Measurements from ENCODE around the gene RPSA.
A peak's percentile ranks its signal among the peaks of the same experiment; 100 is the strongest.
"Not testable (repeated sequence)": the region's sequence is repeated elsewhere in the genome, so short reads cannot be mapped to it uniquely, and the experiment has no call there.

RPSA gene

DNA sequence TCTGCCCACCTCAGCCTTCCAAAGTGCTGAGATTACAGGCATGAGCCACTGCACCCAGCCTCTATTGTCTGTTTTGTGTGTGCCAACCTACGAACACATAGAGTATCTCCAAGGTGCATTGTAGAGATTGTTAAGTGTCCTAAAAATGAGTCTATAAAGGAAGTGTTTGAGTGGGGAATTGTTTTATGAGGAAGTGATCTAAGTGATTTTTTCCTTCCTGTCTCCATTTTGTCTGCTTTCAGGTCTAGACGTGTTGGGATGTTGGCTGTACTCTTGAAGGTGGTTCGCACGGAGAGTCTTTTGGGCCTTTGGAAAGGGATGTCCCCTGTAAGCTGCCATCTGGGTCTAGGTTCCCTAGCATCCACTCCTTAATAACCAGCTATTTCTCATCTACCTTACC is 16.3 kb upstream of the RPSA start:
- DNase-seq: no peak

DNA sequence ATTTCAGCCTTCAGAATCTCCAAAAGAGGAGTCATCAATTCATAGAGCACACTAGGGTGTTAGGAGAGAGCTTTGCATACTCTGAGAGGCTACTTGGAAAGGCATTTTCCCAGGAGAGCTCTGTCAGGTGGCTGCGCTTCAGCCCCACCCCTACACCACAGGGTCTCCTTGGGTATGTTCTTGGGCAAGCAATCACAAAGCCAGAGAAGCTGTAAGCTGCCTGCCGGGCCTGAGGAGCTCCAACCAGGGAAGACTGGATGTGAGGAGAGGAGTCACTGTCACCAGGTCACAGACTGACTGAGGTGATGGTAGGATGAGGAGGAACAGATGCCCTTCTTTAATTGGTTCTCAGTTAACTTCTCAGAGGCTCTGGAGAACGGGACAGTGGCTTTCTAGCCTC is 9.8 kb upstream of the RPSA start:
- DNase-seq: no peak

DNA sequence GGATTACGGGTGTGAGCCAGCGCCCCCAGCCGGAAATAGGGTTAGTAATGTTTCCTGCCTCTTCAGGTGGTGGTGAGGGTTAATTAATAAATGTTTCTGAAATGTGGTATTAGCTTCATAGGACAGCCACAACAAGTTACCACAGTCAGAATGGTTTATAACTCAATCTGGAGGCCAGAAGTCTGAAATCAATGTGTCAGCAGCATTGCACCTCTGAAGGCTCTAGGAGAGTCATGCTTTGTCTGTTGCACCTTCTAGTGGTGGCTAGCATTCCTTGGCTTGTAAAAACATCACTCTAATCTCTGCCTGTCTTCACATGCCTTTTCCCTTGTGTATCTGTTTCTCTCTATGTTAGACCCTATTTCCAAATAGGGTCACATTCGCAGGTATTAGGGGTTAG is 7.8 kb upstream of the RPSA start:
- peak; percentile 15 for DNase-seq

DNA sequence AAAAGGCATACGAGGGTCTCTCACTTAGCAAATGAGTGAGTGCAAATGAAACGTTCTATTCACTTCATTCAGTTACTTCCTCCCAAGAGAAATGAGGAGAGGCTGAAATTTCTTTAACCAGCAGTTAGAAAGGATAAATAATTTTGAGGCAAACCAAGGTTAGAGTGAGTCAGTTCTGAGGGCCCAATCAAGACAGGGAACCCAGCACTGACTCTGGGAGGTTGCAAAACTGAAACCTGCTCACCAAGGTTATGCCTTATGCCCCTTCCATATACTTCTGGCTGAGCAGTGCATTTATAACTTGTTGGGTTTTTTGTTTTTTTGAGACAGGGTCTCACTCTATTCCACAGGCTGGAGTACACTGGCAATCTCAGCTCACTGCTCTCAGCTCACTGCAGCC is 4.5 kb upstream of the RPSA start:
- DNase-seq: no peak

DNA sequence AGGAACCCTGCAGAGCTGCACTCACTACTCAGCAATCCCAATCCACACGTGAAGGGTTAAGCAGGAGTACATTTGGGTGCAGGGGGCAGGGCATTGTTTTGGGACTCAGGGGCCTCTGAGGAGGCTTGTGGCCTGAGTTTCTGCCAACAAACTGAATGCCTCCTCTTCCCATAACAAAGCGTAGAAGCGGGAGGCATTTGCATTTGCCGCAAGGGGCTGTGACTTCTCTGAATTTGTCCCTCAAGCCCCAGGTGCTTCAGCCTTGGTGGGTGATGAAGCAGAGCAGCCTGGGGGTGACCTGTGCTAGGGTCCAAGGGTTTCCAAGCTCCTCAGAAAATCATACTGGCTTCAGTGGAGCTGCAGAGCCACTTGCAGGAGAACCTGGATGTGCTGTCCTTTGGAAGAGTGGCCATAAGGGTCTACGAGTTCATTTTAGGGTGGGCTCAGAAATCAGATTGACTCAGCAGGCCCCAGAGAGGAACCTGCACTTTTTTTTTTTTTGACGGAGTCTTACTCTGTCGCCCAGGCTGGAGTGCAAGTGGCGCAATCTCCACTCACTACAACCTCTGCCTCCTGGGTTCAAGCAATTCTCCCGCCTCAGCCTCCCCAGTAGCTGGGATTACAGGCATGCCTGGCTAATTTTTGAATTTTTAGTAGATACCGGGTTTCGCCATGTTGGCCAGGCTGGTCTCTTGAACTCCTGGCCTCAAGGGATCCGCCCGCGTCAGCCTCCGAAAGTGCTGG is 1.4 kb upstream of the RPSA start:
- DNase-seq: no peak

DNA sequence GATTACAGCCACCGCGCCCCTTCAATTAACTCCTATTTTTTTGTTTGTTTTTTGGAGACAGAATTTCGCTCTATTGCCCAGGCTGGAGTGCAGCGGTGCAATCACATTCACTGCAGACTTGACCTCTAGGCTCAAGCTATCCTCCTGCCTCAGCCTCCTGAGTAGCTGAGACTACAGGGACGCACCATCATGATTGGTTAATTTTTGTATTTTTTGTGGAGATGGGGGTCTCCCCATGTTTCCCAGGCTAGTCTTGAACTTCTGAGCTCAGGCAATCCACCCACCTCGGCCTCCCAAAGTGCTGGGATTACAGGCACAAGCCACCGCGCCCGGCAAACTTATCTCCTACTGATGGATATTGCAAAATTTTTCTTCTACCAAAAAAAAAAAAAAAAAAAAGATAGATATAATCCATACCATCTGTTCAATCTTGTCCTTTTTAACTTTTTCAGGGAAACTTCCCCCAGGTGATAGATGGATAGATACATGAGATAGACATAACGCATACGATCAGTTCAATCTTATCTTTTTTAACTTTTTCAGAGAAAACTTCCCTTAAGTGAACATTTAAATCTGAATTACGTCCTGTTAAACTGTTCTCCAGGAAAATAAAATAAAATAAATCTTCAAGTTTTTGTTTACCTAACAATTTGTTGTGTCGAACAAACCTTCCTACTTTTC is 693 bp upstream of the RPSA start:
- no peak for DNase-seq

DNA sequence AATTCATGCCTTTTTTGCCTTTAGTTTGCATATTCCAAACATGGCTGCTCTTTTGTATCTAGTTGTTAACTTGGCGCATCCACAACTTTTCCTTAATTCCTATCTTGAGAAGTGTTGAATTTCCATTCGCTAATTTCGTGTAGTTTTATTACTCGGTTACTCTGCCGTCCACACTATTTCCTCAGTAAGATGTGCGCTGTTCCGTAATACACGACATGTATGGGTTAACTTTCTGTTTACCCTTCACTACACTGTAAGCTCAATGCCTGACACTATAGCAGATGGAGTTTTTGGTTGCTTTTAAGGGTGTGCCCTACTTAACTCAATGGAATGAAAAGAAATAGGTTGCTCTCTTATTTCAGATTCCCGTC is 724 bp downstream of the RPSA start:
- no peak for DNase-seq

DNA sequence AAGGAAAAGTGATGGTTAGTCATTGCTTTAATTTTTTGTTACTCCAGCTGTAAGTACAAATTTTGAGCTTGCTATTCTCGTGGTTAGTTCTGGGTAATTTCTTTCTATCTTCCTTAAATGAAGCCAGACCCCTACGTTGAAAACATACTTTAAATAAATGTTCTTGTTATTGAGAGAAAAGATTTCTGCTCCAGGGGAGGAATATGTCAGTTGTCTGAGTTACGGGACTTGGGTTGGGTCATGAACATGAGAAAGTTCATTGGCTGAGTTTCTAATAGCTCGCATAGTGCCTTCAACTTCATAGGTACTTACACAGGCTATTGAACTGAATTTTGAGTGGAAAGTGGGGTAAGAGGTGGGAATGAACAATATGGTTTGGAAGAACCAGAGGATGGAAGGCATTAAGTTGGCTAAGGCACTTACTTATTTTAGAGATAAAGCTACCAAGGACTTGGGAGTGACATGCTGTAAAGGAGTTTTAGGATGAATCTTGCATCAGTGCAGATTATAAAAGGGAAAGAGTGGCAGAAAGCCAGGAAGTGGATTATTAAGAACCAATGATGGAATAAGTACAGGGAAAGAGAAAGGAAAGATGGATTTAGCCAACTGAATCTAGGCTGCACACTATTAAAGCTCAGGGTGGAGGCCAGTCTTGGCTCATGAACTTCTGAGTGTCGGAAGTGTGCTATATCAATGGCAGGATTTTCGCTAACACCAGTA is 1.4 kb downstream of the RPSA start:
- DNase-seq: no peak

DNA sequence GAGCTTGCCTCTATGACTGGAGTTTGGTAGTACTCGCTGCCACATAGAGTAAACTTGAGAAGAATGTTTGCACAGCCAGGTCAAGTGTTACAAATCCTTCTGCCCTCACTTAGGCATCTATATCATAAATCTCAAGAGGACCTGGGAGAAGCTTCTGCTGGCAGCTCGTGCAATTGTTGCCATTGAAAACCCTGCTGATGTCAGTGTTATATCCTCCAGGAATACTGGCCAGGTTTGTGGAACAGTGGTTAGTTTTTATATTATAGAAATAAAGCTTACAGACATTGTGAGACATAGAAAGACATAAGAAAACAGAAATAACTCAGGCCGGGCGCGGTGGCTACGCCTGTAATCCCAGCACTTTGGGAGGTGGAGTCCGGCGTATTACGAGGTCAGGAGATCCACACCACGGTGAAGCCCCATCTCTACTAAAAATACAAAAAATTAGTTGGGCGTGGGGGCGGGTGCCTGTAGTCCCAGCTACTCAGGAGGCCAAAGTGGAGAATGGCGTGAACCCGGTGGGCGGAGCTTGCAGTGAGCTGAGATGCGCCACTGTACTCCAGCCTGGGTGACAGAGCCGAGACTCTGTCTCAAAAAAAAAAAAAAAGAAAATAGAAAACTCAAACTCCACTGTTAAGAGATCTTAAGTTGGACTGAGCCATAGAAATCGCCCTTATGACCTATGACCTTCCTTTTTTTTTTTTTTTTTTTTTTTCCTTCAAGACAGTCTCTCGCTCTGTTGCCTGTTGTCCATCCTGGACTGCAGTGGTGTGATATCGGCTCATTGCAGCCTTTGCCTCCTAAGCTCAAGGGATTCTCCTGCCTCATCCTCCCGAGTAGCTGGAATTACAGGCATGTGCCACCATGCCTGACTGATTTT is 2.2 kb downstream of the RPSA start:
- DNase-seq: no peak

DNA sequence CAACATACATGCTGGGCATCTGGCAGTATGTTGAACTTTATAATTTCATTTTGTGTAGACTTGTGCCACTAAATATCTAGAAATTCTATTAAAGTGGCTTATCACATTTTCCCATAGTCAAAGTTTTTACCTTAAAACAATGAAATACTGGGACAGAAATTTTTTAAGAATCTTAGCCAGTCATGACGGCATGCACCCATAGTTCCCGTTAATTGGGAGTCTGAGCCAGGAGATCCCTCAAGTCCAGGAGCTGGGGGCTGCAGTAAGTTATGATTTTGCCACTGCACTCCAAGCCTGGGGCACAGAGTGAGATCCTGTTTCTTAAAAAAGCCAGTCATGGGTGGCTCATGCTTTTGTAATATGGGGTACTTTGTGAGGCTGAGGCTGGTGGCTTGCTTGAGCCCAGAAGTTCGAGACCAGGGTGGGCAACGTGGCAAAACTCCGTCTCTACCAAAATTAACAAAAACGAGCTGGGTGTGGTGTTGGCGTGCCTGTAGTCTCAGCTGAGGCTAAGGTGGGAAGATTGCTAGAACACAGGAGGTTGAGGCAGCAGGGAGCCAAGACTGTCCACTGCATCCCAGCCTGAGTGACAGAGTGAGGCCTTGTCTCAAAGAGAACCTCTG is 3.1 kb downstream of the RPSA start:
- no peak for DNase-seq

DNA sequence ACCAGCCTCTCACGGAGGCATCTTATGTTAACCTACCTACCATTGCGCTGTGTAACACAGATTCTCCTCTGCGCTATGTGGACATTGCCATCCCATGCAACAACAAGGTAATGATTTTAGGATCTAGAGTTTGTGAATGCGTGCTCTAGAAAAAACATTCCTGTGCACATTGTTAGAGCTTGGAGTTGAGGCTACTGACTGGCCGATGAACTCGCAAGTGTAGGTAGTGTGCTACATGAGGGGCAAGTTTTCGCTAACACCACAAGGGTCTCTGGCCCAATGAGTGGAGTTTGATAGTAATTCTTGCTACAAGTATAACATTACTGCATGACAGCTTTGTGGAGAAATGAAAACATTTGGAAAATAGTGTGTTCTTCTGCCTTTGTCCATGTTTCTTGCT is 4.4 kb downstream of the RPSA start:
- no peak for DNase-seq

DNA sequence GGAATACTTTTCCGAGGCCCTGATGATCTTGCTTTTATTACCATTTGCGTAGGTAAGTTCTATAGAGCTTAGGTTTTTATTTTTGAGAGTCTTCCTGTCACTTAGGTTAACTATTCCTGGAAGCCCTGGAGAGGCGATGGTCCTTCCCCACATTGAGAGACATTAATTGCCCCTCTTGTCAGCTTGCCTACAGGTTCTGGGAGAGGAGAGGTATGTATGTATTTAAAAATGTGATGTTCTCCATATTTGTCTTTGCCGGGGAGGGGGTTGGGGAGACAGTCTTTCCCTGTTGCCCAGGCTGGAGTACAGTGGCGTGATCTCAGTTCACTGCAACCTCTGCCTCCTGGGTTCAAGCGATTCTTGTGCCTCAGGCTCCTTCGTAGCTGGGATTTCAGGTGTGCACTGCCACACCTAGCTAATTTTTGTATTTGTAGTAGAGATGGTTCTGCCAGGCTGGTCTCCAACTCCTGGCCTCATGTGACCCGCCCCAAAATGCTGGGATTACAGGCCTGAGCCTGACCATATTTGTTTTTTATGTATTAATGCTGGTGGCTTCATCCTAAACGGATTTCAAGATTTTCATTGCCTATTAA is 6.2 kb downstream of the RPSA start:
- DNase-seq: no peak

DNA sequence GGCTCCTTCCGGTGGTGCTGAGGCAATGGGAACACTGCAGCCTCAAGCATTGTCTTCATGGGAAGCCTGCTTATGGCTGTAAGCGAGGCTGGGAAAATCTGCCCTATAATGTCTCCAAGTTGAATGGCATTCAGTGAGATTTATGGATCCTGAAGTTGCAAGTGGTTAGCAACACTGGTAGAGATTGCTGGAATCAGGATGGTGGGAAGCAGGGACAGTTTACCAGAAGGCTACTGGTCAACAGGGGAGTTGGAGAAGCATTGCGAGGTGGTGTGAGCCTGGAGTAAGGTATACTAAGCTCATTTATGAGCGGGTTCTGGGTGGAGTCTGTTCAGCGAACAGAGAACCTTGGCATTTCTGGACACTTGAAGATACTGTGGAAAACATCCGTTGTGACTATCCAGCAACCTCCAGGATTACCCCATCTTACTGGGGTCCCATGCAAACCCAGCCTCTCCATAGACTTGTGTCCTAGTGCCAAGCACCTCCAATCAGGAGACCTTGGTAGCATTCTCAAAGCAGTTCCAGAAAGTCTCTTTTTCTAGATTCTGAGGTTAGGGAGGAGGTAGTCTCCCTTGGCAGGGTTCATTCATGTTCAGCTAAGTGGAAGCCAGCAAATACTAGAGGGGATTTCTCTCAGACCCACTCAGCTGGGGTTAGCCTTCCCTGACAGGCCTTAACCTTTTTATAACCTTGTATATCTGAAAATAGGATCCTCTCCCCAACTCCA is 7.3 kb downstream of the RPSA start:
- no peak for DNase-seq

DNA sequence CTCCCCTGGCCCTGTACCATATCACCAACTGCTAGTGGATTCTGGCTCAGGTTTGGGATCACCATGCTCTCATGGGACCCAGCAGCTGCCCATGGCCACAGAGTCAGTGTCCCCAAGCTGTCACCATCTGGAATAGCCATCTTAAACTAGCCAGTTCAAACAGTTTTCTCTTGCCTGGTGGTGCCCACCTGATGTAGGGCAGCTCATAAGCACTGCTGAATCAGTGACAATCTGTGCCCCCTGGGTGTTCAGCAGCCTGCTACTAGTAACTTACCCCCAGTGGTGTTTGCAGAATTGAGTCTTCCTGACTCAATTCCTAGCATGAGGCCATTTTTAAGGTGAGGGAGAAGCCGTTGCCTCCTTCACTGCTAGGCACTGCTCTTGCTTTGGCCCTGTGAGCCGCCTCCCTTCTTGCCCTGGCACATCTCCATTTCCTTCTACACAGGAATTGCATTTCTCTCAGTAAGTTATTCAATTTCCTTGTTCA is 7.9 kb downstream of the RPSA start:
- DNase-seq: no peak

DNA sequence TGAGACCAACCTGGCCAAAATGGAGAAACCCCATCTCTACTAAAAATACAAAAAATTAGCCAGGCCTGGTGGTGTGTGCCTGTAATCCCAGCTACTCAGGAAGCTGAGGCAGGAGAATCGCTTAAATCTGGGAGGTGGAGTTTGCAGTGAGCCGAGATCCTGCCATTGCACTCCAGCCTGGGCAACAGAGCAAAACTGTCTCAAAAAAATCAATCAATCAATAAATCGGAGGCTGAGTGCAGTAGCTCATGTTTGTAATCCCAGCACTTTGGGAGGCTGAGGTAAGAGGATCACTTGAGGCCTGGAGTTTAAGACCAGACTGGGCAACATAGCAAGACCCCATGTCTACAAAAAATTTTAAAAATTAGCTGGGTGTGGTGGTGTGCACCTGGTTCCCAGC is 8.8 kb downstream of the RPSA start:
- DNase-seq: not testable (repeated sequence)

DNA sequence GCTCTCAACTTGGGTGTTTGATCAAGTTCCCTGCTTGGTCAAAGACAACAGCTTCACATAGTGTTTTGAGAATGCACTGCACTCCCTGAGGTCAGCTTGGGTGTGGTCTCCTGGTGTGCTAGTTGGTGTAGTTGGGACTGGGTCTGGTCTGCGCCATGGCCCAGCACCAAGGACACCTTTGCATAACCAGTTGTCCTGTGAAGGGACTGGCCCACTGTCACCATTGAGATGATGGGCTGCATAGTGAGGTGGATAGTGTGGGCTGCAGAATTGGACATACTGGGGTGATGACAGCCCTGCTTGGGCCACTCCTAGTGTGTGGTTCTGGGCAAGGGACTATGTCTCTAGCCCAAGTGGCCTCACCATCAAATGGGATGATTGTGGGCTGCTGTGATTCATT is 9.5 kb downstream of the RPSA start:
- DNase-seq: no peak

DNA sequence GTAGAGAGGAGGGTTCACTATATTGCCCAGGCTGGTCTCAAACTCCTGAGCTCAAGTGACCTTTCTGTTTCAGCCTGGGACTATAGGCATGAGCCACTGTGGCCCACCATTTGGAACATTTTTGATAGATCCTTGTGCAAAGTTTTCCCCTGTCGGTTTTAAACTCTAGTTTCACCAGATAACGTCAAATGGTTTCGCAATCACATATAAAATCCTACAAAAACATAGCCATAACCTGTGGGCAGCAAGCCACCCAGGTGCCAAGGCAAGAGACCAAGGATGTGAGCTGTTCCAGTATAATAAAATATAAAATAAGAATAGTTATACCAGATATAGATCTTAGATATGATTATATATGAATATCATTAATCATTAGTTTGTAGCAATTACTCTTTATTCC is 10.5 kb downstream of the RPSA start:
- DNase-seq: not testable (repeated sequence)

DNA sequence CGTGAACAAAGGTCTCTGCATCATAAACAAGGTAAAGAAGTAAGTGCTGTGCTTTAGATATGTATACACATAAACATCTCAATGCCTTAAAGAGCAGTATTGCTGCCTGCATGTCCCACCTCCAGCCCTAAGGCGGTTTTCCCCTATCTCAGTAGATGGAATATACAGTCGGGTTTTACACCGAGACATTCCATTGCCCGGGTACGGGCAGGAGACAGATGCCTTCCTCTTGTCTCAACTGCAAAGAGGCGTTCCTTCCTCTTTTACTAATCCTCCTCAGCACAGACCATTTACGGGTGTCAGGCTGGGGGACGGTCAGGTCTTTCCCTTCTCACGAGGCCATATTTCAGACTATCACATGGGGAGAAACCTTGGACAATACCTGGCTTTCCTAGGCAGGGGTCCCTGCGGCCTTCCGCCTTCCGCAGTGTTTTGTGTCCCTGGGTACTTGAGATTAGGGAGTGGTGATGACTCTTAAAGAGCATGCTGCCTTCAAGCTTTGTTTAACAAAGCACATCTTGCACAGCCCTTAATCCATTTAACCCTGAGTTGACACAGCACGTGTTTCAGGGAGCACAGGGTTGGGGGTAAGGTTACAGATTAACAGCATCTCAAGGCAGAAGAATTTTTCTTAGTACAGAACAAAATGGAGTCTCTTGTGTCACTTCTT is 12.2 kb downstream of the RPSA start:
- DNase-seq: not testable (repeated sequence)

DNA sequence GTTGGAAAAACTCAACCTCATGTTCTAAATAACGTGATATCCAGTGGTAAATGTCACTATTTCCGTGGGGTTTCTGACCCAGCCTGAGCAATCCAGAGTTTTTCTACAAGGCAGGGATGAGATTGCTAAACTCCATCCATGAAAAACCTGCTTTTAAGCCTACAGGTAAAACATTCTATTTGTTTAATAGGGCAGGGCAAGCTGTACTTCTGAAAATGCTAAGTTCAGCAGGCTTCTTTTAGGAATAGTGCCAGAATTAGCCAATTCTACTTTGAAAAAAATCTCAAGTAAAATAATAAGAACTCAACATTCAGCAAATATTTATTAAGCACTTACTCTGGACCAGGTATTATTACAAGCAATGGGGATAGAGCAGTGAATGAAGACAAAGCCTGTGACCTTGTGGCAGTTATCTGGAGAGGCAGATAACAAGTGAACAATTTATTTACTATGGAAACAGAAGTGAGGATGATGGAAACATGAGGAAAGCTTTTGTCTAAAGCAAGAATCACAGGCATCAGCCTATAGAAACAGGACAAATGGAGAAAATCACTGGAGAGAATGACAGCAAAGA is 13.3 kb downstream of the RPSA start:
- no peak for DNase-seq

DNA sequence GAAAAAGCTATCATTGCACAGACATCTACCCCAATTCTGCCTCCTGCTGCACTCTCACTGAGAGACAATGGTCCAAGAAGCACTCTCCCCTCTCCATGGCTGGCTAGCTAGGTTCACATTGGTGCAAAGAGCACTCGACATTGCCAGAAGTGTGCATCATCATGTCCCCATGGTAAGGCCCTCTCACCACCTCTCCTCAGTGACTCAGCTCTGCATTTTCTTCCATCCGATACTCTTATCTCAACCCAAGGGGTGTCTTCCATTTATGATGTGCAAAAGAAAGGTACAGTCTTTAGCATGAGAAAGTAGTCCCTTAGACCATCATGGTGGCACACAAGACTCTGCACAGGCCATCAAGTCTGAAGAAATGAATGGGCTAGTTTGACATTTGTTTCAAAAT is 14.0 kb downstream of the RPSA start:
- no peak for DNase-seq

Measured in NK-92 treated with Interleukin-12 subunit alpha and Interleukin-12 subunit beta, amount 100 ng/mL, for 24 hours (cell line).